ENCODE measurements around the gene KLHL21. TPM values are rescaled to one million over a fixed set of nuclear protein-coding genes. Genes with fewer than 3 reads are reported as not detected.

Gene KLHL21
- total and polyA plus RNA-seq, 11 donors, result 28.6 to 179 (median 65.4) TPM

- 68 to 73% (median 70%) methylated on average over 21 of the region's 21 CpGs for WGBS, 4 donors
- peaks cover 6 to 83% (median 51%) of the 10 kb centered on the region in 12 donors for H3K4me1 ChIP-seq
- ATAC-seq (no peak), DNase-seq (no peak)
- H3K27me3 ChIP-seq, result no peaks in the 10 kb centered on the region
- no peak overlapping the region for H3K27ac ChIP-seq
- no peaks in the 10 kb centered on the region for H3K9me3 ChIP-seq
- H3K36me3 ChIP-seq, result peaks cover 0 to 30% (median 20%) of the 10 kb centered on the region in 9 donors
- intact Hi-C loops (cut with DNase I), result no loop called here
- TF ChIP-seq CTCF (IDR thresholded peaks at IDR 0.05) (no peak), POLR2A (IDR thresholded peaks at IDR 0.05) (no peak)
- H3K4me3 ChIP-seq, result no peak overlapping the region
Measured at GRCh38 chr1:6584126-6585080, 18.3 kb downstream of the KLHL21 start.

GRCh38 chr1:6582370-6582769, 20.3 kb downstream of the KLHL21 start:
- DNase-seq, result no peak
- Histone ChIP-seq H3K9me3 (no peaks in the 10 kb centered on the region), H3K36me3 (peaks cover 0 to 11% (median 0%) of the 10 kb centered on the region in 9 donors), H3K4me1 (peaks cover 6 to 78% (median 49%) of the 10 kb centered on the region in 12 donors), H3K27me3 (no peaks in the 10 kb centered on the region), H3K27ac (peak overlapping the region in 2 of 12 donors; percentile 90 to 95), H3K4me3 (peak overlapping the region in 1 of 12 donors; percentile 28)
- WGBS, 4 donors, result 70 to 100% (median 95%) methylated on average over 1 of the region's 1 CpG
- TF ChIP-seq CTCF (IDR thresholded peaks at IDR 0.05), result no peak
- TF ChIP-seq POLR2A (IDR thresholded peaks at IDR 0.05), result no peak
- intact Hi-C loops (cut with DNase I), result no loop called here
- no peak for ATAC-seq

- H3K27ac ChIP-seq, result peak overlapping the region in 6 of 12 donors; percentile 79 to 95 (median 92)
- DNase-seq, result no peak
- peaks cover 6 to 74% (median 44%) of the 10 kb centered on the region in 12 donors for H3K4me1 ChIP-seq
Measured at GRCh38 chr1:6581561-6582305, 20.9 kb downstream of the KLHL21 start.

More at GRCh38 chr1:6581561-6582305, 20.9 kb downstream of the KLHL21 start:
- 75 to 81% (median 78%) methylated on average over 10 of the region's 10 CpGs for WGBS, 4 donors
- intact Hi-C loops (cut with DNase I), result loop anchor here in 1 of 10 donors (2.0 kb wide), 1 partner anchor 19 kb away; no protein-coding TSS in a partner anchor
- Histone ChIP-seq H3K36me3 (peaks cover 0 to 8% (median 0%) of the 10 kb centered on the region in 9 donors), H3K9me3 (no peaks in the 10 kb centered on the region), H3K27me3 (no peaks in the 10 kb centered on the region), H3K4me3 (peak overlapping the region in 1 of 12 donors; percentile 28)
- TF ChIP-seq POLR2A (IDR thresholded peaks at IDR 0.05) (no peak), CTCF (IDR thresholded peaks at IDR 0.05) (no peak)
- ATAC-seq, result no peak

All from heart left ventricle (tissue), 16 donors.